HepG2 (cell line): ENCODE measurements around the gene C20orf141. TPM values are rescaled to one million over a fixed set of nuclear protein-coding genes. Genes with fewer than 3 reads are reported as not detected.

Experiments used
- HOXA9 ChIP-seq: sonication (generic); formaldehyde crosslinking; IDR thresholded peaks from 2 replicates; pipeline ENCODE4 v1.8.1; 2022; ENCODE audit warnings: missing genetic modification reagents, mild to moderate bottlenecking, moderate library complexity, borderline replicate concordance
- JDP2 ChIP-seq: sonication (generic); formaldehyde crosslinking; IDR thresholded peaks from 2 replicates; pipeline ENCODE4 v1.8.1; 2022; ENCODE audit warnings: missing genetic modification reagents, borderline replicate concordance
- NCOA1 ChIP-seq: sonication (generic); formaldehyde crosslinking; IDR thresholded peaks from 2 replicates; pipeline ENCODE4 v1.9.0; 2021; ENCODE audit warnings: missing genetic modification reagents
- NFRKB ChIP-seq: fragments of 450-650 bp; IDR thresholded peaks from 2 replicates; pipeline ENCODE4 v1.6.1; 2017
- PRDM15 ChIP-seq: sonication (generic); formaldehyde crosslinking; IDR thresholded peaks from 2 replicates; pipeline ENCODE4 v1.4.0; 2020; ENCODE audit warnings: missing genetic modification reagents
- SMYD3 ChIP-seq: sonication (generic); formaldehyde crosslinking; IDR thresholded peaks from 2 replicates; pipeline ENCODE4 v1.8.1; 2023; ENCODE audit warnings: mild to moderate bottlenecking, missing genetic modification reagents
- ZBTB2 ChIP-seq: sonication (generic); formaldehyde crosslinking; IDR thresholded peaks from 2 replicates; pipeline ENCODE4 v1.8.0; 2022; ENCODE audit warnings: low read depth, missing genetic modification reagents
- ZNF17 ChIP-seq: sonication (generic); formaldehyde crosslinking; IDR thresholded peaks from 2 replicates; pipeline ENCODE4 v1.5.0; 2020; ENCODE audit warnings: mild to moderate bottlenecking, missing genetic modification reagents
- ZNF232 ChIP-seq: sonication (generic); formaldehyde crosslinking; IDR thresholded peaks from 2 replicates; pipeline ENCODE4 v1.4.0; 2020; ENCODE audit warnings: missing genetic modification reagents, borderline replicate concordance
- ZNF512B ChIP-seq: sonication (generic); formaldehyde crosslinking; IDR thresholded peaks from 2 replicates; pipeline ENCODE4 v1.5.1; 2020; ENCODE audit warnings: missing genetic modification reagents, mild to moderate bottlenecking, borderline replicate concordance
- ZNF546 ChIP-seq: sonication (generic); formaldehyde crosslinking; conservative IDR thresholded peaks from 2 replicates; pipeline ENCODE4 v1.8.1; 2023; ENCODE audit warnings: mild to moderate bottlenecking, missing genetic modification reagents
- ZNF788 ChIP-seq: sonication (generic); formaldehyde crosslinking; IDR thresholded peaks from 2 replicates; pipeline ENCODE4 v1.5.0; 2020; ENCODE audit warnings: mild to moderate bottlenecking, missing genetic modification reagents, borderline replicate concordance
- polyA plus RNA-seq, 8 experiments: library from polyadenylated mRNA; depleted of rRNA in 3 of 8; stranded (reverse) in 7 of 8; unstranded in 1 of 8; fragments of >200 nt; fragmentation: Illumina TruSeq in 4 of 8; extraction: Trizol in 4 of 8; gene quantifications; 2 replicates each; pipeline versions ENCODE4 v1.2.1 to v1.2.3, GENCODE V29; 2011 to 2016; ENCODE audit warnings: low read depth in 4 of 8, missing spikeins in 1 of 8, mixed read lengths in 1 of 8; ENCODE audit not compliant: insufficient read depth in 1 of 8
- total RNA-seq, 5 experiments: library from RNA; depleted of rRNA; stranded (reverse); fragments of >200 nt; fragmentation: Illumina TruSeq; extraction: Trizol; gene quantifications; 2 replicates each; pipeline ENCODE4 v1.2.3, GENCODE V29; 2016; ENCODE audit warnings: low read depth in 1 of 5

The C20orf141 gene
- total and polyA plus RNA-seq, 2 of the 13 experiments (the other 11 are each of a cell fraction or from before 2014, with no cell fraction given): not detected

- TF ChIP-seq PRDM15 (CRISPR knock-in tag): no peak
- TF ChIP-seq ZNF788 (CRISPR knock-in tag): no peak
- TF ChIP-seq NCOA1 (CRISPR knock-in tag): no peak
- TF ChIP-seq NFRKB: no peak
- no peak for TF ChIP-seq SMYD3 (CRISPR knock-in tag)
- no peak for TF ChIP-seq HOXA9 (CRISPR knock-in tag)
- no peak for TF ChIP-seq JDP2
- no peak for TF ChIP-seq ZNF546 (CRISPR knock-in tag)
- TF ChIP-seq ZNF232 (CRISPR knock-in tag): no peak
- TF ChIP-seq ZBTB2 (CRISPR knock-in tag): no peak
- no peak for TF ChIP-seq ZNF17
- TF ChIP-seq ZNF512B (CRISPR knock-in tag): no peak
Measured at GRCh38 chr20:2817891-2818595, 3.3 kb downstream of the C20orf141 start (continued).
